Measurements from ENCODE around the gene ZBED2. TPM values are rescaled to one million over a fixed set of nuclear protein-coding genes. Genes with fewer than 3 reads are reported as not detected.

The ZBED2 gene
- polyA plus RNA-seq, 1 of the 3 experiments (the other 2 are of a cell fraction): 0.76 TPM

DNA sequence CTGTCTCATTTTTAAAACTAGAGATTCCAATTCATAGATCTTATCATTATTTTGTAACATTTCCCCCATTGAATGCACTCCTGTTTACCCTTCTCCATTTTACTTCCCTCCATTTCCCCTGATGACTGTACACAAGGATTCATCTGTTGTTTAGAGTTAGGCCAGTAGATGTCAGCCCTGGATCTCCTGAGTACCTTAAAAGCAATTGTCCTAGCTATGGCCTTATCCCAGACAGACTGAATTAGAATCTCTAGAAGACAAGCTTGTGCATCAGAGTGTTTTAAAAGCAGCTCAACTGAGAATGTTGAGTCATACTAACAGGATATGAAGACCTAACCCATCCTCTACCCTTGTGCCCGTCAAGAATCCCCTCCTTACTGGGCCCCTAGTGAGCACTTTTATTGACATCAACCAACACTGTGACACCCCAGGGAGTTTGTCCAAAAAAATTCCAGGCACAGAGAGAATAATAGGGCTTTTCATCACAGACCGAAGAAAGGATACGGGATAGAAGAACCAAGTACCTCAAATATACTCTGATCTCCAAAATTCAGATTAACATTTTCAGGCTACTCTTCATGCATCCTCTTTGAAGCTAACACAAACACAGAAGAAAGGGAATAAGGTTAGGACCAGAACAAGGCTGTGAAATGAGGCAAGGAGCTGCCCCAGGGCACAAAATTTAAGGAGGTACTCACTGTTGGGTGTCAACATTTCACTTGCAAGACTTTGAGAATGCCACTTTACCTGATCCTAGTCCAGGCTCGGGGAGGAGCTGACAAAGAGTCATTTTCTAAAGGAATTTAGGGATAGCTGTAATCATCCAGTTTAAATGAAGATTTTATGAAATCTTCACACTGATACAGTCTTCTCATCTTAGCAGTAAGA is 17.1 kb downstream of the ZBED2 start:
- H3K79me2 ChIP-seq (ENCODE audit: insufficient read depth): no peaks in the 10 kb centered on the region
- no peak overlapping the region for H3K4me2 ChIP-seq
- POLR2A ChIA-PET: no interaction called here
- peak; percentile 40 for TF ChIP-seq FOSL2 (IDR thresholded peaks at IDR 0.05; ENCODE audit: borderline replicate concordance, low read depth)
- TF ChIP-seq ELF1 (IDR thresholded peaks at IDR 0.05): no peak
- TF ChIP-seq, protein P1, sequence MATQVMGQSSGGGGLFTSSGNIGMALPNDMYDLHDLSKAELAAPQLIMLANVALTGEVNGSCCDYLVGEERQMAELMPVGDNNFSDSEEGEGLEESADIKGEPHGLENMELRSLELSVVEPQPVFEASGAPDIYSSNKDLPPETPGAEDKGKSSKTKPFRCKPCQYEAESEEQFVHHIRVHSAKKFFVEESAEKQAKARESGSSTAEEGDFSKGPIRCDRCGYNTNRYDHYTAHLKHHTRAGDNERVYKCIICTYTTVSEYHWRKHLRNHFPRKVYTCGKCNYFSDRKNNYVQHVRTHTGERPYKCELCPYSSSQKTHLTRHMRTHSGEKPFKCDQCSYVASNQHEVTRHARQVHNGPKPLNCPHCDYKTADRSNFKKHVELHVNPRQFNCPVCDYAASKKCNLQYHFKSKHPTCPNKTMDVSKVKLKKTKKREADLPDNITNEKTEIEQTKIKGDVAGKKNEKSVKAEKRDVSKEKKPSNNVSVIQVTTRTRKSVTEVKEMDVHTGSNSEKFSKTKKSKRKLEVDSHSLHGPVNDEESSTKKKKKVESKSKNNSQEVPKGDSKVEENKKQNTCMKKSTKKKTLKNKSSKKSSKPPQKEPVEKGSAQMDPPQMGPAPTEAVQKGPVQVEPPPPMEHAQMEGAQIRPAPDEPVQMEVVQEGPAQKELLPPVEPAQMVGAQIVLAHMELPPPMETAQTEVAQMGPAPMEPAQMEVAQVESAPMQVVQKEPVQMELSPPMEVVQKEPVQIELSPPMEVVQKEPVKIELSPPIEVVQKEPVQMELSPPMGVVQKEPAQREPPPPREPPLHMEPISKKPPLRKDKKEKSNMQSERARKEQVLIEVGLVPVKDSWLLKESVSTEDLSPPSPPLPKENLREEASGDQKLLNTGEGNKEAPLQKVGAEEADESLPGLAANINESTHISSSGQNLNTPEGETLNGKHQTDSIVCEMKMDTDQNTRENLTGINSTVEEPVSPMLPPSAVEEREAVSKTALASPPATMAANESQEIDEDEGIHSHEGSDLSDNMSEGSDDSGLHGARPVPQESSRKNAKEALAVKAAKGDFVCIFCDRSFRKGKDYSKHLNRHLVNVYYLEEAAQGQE (IDR thresholded peaks at IDR 0.05; ENCODE audit: low read depth, low read length): no peak
- TF ChIP-seq TEAD4 (IDR thresholded peaks at IDR 0.05; ENCODE audit: borderline replicate concordance, insufficient read depth): no peak
- TF ChIP-seq RCOR1 (IDR thresholded peaks at IDR 0.05; ENCODE audit: low read length): no peak
- peak; percentile 78 for TF ChIP-seq RAD21 (IDR thresholded peaks at IDR 0.05; ENCODE audit: low read length)
- no peak for TF ChIP-seq NFIC (IDR thresholded peaks at IDR 0.05; ENCODE audit: borderline replicate concordance)
- TF ChIP-seq TCF12 (IDR thresholded peaks at IDR 0.05): 0 out of 2 replicates have a peak, but pooled peaks have one; percentile 20
- TF ChIP-seq JUND (IDR thresholded peaks at IDR 0.05): peak; percentile 42
- TF ChIP-seq, protein P2, sequence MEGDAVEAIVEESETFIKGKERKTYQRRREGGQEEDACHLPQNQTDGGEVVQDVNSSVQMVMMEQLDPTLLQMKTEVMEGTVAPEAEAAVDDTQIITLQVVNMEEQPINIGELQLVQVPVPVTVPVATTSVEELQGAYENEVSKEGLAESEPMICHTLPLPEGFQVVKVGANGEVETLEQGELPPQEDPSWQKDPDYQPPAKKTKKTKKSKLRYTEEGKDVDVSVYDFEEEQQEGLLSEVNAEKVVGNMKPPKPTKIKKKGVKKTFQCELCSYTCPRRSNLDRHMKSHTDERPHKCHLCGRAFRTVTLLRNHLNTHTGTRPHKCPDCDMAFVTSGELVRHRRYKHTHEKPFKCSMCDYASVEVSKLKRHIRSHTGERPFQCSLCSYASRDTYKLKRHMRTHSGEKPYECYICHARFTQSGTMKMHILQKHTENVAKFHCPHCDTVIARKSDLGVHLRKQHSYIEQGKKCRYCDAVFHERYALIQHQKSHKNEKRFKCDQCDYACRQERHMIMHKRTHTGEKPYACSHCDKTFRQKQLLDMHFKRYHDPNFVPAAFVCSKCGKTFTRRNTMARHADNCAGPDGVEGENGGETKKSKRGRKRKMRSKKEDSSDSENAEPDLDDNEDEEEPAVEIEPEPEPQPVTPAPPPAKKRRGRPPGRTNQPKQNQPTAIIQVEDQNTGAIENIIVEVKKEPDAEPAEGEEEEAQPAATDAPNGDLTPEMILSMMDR (IDR thresholded peaks at IDR 0.05): peak; percentile 82
- peak; percentile 59 for TF ChIP-seq SMC3 (IDR thresholded peaks at IDR 0.05; ENCODE audit: low read depth, low read length)
- no peak for TF ChIP-seq RFX5 (IDR thresholded peaks at IDR 0.05; ENCODE audit: low read length)
- 72% methylated on average over 4 of the region's 4 CpGs for WGBS (ENCODE audit: low lambda C conversion rate)
- no peaks in the 10 kb centered on the region for H3K9me2 ChIP-seq
- no peaks in the 10 kb centered on the region for H4K20me1 ChIP-seq (ENCODE audit: insufficient read depth)
- H3K27ac ChIP-seq (ENCODE audit: low read depth in 2 of 2, low read length in 1 of 2): peak overlapping the region in 1 of 2 experiments; percentile 26; a peak in 1 of 4 replicates
- no peak overlapping the region for H3K4me3 ChIP-seq (ENCODE audit: low read depth in 2 of 2, low read length in 1 of 2)
- peak; percentile 24 for DNase-seq
- no peak overlapping the region for H3K9ac ChIP-seq
- H2AFZ ChIP-seq (ENCODE audit: low read depth): peak overlapping the region; percentile 27; the same call in 1 of the 2 replicates
- peaks cover 0 to 20% of the 10 kb centered on the region in 2 experiments; a peak in 1 of 4 replicates for H3K4me1 ChIP-seq (ENCODE audit: control insufficient read depth in 1 of 2, insufficient read depth in 2 of 2, low read depth in 1 of 2, low read length in 1 of 2)
- no peaks in the 10 kb centered on the region for H3K27me3 ChIP-seq (ENCODE audit: insufficient read depth)
- H3F3A ChIP-seq (replicated peaks; ENCODE audit: insufficient read depth): peaks cover 20% of the 10 kb centered on the region
- H3K9me3 ChIP-seq: no peaks in the 10 kb centered on the region
- CTCF ChIA-PET: interaction anchor here (0.6 to 1.6 kb wide), 8 partner anchors 9 to 465 kb away, joined by 3 to 4 read pairs (median 3); no protein-coding TSS in a partner anchor
- H3K36me3 ChIP-seq (replicated peaks in 1 of 2; ENCODE audit: control insufficient read depth in 1 of 2, insufficient read depth in 2 of 2, low read length in 1 of 2): no peaks in the 10 kb centered on the region

Data from SK-N-SH (cell line).